Mucosa of descending colon (tissue), 3 donors: ENCODE measurements around the gene PTPRD. TPM values are rescaled to one million over a fixed set of nuclear protein-coding genes. Genes with fewer than 3 reads are reported as not detected.

ENCODE experiments used
- ATAC-seq: fragments of 200-7000 bp; cut with Tn5 transposase; one replicate; pipeline ENCODE4 v1.9.1; 2020; ENCODE audit warnings: mild to moderate bottlenecking, moderate library complexity
- DNase-seq, 3 donors: peaks; one replicate each; pipeline ENCODE4 v3.0.0-alpha.2; 2020
- H3K36me3 ChIP-seq: fragments of 200-600 bp; one replicate; pipeline ENCODE4 v1.8.0; 2021; ENCODE audit warnings: low read depth, mild to moderate bottlenecking
- H3K4me1 ChIP-seq: fragments of 200-600 bp; one replicate; pipeline ENCODE4 v1.8.0; 2021; ENCODE audit warnings: low read depth, mild to moderate bottlenecking
- H3K4me3 ChIP-seq: fragments of 200-600 bp; one replicate; pipeline ENCODE4 v1.8.0; 2021; ENCODE audit warnings: mild to moderate bottlenecking
- H3K9me3 ChIP-seq: fragments of 200-600 bp; one replicate; pipeline ENCODE4 v1.8.0; 2021; ENCODE audit warnings: mild to moderate bottlenecking
- intact Hi-C, 2 donors: fragments of 100-400 bp; cut with DNase I in 1 of 2; cut with micrococcal nuclease in 1 of 2; formaldehyde crosslinking; loops; one replicate each; pipeline versions ENCODE4 v1.11.0 to v1.11.1; 2022; cut with DNase I, micrococcal nuclease
- total RNA-seq, 3 donors: library from RNA; stranded (reverse); fragmentation: NEBNext Ultra II Directional in 2 of 3; extraction: Animal tissue kit (Norgen Biotek cat#: 25700) in 2 of 3; gene quantifications; one replicate each; pipeline versions ENCODE4 v1.2.1 to v1.2.4, GENCODE V29; 2021 to 2023
- TF ChIP-seq, protein P1 (sequence below): fragments of 200-600 bp; IDR thresholded peaks from one replicate; pipeline ENCODE4 v1.8.0; 2022; ENCODE audit warnings: antibody characterized with exemption, mild to moderate bottlenecking
- donor health status: DM: no; HTN: no; CAD: no; lungs with moderate emphysema.
- donor health status: DM: no; HTN: no; CAD: no.
- donor health status: DM: no; HTN: yes; CAD: no.

PTPRD gene
- total RNA-seq, 3 donors from 2014 or later, result 52.7 to 128 (median 113) TPM

- intact Hi-C loops, result no loop called here
- no peaks in the 10 kb centered on the region for H3K36me3 ChIP-seq
- TF ChIP-seq, protein P1, sequence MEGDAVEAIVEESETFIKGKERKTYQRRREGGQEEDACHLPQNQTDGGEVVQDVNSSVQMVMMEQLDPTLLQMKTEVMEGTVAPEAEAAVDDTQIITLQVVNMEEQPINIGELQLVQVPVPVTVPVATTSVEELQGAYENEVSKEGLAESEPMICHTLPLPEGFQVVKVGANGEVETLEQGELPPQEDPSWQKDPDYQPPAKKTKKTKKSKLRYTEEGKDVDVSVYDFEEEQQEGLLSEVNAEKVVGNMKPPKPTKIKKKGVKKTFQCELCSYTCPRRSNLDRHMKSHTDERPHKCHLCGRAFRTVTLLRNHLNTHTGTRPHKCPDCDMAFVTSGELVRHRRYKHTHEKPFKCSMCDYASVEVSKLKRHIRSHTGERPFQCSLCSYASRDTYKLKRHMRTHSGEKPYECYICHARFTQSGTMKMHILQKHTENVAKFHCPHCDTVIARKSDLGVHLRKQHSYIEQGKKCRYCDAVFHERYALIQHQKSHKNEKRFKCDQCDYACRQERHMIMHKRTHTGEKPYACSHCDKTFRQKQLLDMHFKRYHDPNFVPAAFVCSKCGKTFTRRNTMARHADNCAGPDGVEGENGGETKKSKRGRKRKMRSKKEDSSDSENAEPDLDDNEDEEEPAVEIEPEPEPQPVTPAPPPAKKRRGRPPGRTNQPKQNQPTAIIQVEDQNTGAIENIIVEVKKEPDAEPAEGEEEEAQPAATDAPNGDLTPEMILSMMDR, result no peak
- DNase-seq (no peak), ATAC-seq (no peak)
- no peaks in the 10 kb centered on the region for H3K9me3 ChIP-seq
- H3K4me1 ChIP-seq, result no peaks in the 10 kb centered on the region
- H3K4me3 ChIP-seq, result no peak overlapping the region
Measured at GRCh38 chr9:9202276-9202675, 1410.5 kb downstream of the PTPRD start.

GRCh38 chr9:9186086-9186485 lies 1426.7 kb downstream of the PTPRD start:
- ATAC-seq, result no peak
- intact Hi-C loops, result no loop called here
- no peaks in the 10 kb centered on the region for H3K36me3 ChIP-seq
- DNase-seq, result no peak
- H3K4me1 ChIP-seq, result no peaks in the 10 kb centered on the region
- H3K4me3 ChIP-seq, result no peak overlapping the region
- TF ChIP-seq, protein P1, result no peak
- no peaks in the 10 kb centered on the region for H3K9me3 ChIP-seq

DNA sequence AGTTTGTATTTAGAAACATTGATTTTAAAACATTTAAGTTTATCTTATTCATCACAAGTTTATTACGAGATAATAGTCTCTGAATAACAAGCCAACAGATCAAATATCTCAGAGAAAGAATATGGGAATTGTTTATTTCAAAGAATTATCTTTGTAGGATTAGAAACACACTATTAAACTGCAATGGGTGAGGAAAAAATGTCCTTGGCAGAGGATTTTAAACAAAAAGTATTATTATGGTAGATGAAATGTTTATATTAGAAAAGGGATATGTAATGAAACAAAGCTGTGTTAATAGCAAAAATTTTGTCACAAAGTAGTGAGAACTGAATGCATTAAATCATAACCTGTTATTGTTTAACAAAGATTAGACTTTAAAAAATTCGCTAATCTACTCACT lies 1430.4 kb downstream of the PTPRD start:
- H3K4me1 ChIP-seq, result no peaks in the 10 kb centered on the region
- ATAC-seq (no peak), DNase-seq (no peak)
- intact Hi-C loops, result no loop called here
- no peaks in the 10 kb centered on the region for H3K9me3 ChIP-seq
- no peaks in the 10 kb centered on the region for H3K36me3 ChIP-seq
- TF ChIP-seq, protein P1, result no peak
- H3K4me3 ChIP-seq, result no peak overlapping the region

DNA sequence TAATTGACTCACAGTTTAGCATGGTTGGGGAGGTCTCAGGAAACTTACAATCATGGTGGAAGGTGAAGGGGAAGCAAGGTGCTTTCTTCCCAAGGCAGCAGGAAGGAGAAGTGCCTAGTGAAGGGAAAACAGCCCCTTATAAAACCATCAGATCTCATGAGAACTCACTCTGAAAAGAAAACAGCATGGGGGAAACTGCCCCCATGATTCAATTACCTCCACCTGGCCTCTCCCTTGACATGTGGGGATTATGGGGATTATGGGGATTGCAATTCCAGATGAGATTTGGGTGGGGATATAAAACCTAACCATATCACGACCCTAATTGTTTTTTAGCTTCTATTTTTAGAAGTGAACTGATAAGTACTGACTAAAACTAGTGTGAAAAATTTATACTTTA lies 1435.7 kb downstream of the PTPRD start:
- Histone ChIP-seq H3K4me1 (no peaks in the 10 kb centered on the region), H3K36me3 (no peaks in the 10 kb centered on the region), H3K4me3 (no peak overlapping the region), H3K9me3 (no peaks in the 10 kb centered on the region)
- TF ChIP-seq, protein P1, result no peak
- intact Hi-C loops, result no loop called here
- no peak for ATAC-seq
- no peak for DNase-seq

- no peak for DNase-seq
- intact Hi-C loops, result no loop called here
- H3K4me1 ChIP-seq, result no peaks in the 10 kb centered on the region
- no peaks in the 10 kb centered on the region for H3K36me3 ChIP-seq
- TF ChIP-seq, protein P1, result no peak
- H3K4me3 ChIP-seq, result no peak overlapping the region
- H3K9me3 ChIP-seq, result no peaks in the 10 kb centered on the region
- ATAC-seq, result no peak
Measured at GRCh38 chr9:9174358-9174757, 1438.4 kb downstream of the PTPRD start.

- TF ChIP-seq, protein P1, result no peak
- no peaks in the 10 kb centered on the region for H3K9me3 ChIP-seq
- no peak overlapping the region for H3K4me3 ChIP-seq
- no peaks in the 10 kb centered on the region for H3K4me1 ChIP-seq
- intact Hi-C loops, result no loop called here
- no peak for ATAC-seq
- no peak for DNase-seq
- H3K36me3 ChIP-seq, result no peaks in the 10 kb centered on the region
Measured at GRCh38 chr9:9173264-9173663, 1439.5 kb downstream of the PTPRD start.
